ENCODE data around the gene GAB2.

The GAB2 gene

DNA sequence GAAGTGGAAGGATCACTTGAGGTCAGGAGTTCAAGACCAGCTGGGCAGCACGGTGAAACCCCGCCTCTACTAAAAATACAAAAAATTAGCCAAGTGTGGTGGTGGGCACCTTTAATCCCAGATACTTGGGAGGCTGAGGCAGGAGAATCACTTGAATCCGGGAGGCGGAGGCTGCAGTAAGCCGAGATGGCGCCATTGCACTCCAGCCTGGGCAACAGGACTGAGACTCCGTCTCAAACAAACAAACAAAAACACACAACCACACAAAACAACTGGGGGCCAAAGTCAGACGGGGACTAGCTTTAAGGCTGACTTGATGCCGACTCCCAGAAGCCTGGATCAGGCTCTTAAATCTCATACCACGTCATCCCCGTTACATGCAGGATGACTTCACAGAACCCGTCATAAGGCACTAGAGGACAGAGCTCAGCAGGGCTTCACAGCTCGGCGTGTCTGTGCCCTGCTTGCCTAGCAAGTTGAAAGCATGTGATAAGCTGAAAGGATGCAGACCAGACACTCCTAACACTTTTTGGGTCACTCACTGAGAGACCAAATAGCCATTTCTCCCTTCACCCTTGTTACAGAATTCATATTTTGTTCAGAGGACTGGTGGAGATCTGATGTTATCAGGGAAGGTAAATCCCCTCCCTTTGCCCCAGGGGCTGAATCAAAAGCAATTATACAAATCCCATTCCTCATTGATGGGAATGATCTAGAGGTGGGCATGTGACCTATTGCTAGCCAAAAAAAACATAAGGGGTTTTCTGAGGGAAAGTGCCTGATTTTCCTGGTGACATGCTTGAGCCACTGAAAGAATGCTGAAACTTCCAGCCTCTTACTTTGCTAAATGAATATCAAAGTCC, 65.4 kb downstream of the GAB2 start:
- no peaks in the 10 kb centered on the region for H3K9me3 ChIP-seq (ENCODE audit: low read depth, low read length)
- TF ChIP-seq FOXP2 (optimal IDR thresholded peaks at IDR 0.05; ENCODE audit: control extremely low read depth, extremely low read length, insufficient read depth) (no peak), POLR2AphosphoS5 (IDR thresholded peaks at IDR 0.05; ENCODE audit: borderline replicate concordance, low read depth, low read length) (no peak), EZH2 (IDR thresholded peaks at IDR 0.05) (no peak)
- H3K4me3 ChIP-seq = no peak overlapping the region
- no peak overlapping the region for H3K27ac ChIP-seq
- DNase-seq (ENCODE audit: low read depth, low spot score) = no peak
- H3K9ac ChIP-seq (ENCODE audit: insufficient read length) = no peak overlapping the region
- H3K36me3 ChIP-seq (ENCODE audit: insufficient read depth, low read length) = no peaks in the 10 kb centered on the region

DNA sequence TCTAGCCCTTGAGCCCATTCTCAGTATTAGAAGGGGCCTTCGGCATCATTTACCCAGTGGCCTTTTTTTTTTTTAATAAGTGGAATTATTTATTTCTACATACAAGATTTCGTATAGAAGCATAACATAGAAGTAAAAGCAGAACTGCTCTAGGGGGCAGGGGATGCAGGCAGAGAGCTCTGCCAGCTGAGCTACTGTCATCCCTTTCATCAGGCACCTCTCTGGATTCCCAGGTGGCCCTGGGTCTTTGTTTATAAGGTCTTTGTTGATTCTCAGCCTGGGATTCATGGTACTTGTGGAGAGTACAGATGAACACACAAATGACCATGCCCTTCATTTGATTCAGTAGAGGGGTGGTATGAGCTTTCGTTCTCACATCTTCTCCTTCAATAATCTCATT, 66.4 kb downstream of the GAB2 start:
- no peak for DNase-seq (ENCODE audit: low read depth, low spot score)
- no peak for TF ChIP-seq FOXP2 (optimal IDR thresholded peaks at IDR 0.05; ENCODE audit: control extremely low read depth, extremely low read length, insufficient read depth)
- TF ChIP-seq POLR2AphosphoS5 (IDR thresholded peaks at IDR 0.05; ENCODE audit: borderline replicate concordance, low read depth, low read length) = no peak
- no peak for TF ChIP-seq EZH2 (IDR thresholded peaks at IDR 0.05)
- Histone ChIP-seq H3K9ac (ENCODE audit: insufficient read length) (no peak overlapping the region), H3K4me3 (no peak overlapping the region), H3K9me3 (ENCODE audit: low read depth, low read length) (no peaks in the 10 kb centered on the region), H3K36me3 (ENCODE audit: insufficient read depth, low read length) (no peaks in the 10 kb centered on the region), H3K27ac (peak overlapping the region; percentile 80; the same call in 1 of the 2 replicates)

DNA sequence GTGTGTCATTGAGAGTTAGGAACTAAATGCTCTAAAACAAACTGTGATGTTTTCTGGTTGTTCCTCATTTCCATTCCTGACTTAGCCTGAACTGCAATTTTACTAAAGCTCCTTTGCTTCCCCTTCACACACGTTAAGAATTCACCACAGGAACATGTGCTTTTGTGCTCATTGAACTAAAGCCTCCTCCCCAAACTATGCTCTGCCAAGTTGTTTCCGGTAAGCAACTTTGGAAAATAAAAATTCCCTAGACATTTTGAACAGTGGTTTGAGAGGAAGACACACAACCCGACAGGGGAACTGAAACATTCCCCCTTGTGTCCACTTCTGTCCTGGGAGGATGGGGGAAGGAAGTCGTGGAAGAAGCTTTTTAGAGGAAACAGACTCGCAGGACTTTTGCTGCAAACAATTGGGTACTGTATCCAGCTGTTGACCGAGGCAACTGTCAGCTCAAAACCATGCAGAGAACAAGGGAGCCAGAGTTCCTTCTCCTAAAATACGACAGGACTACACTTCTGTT, 66.9 kb downstream of the GAB2 start:
- peak overlapping the region; percentile 39 for H3K4me3 ChIP-seq

DNA sequence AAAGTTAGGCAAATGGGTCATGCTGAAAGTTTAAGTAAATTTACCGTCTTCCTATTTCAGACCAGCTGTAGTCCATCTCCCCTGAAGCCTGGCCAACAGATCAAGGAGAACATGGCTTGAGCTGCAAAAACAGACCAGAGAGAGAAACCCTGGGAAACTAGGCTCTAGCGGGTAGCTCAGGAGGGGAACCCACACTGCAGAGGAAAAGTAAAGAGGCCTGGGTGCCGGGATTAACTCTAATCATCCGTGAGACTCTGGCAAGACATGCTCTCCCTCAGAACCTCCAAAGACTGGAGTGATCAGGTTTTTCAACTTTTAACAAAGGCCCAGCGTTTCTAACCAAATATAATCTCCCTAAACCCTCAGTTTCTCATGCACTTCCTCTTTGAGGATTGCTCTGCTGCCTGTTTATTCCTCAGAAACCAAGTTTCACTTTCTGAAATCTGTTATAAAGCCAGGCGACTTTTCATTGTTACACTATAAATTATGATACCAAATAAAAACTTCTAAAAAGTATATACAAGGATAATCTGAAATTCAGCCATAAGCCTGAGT, 67.5 kb downstream of the GAB2 start:
- peak overlapping the region; percentile 39 for H3K4me3 ChIP-seq
- no peak for DNase-seq (ENCODE audit: low read depth, low spot score)
- no peaks in the 10 kb centered on the region for H3K36me3 ChIP-seq (ENCODE audit: insufficient read depth, low read length)
- H3K9ac ChIP-seq (ENCODE audit: insufficient read length) = peak overlapping the region; percentile 62
- peak overlapping the region; percentile 80 for H3K27ac ChIP-seq
- no peaks in the 10 kb centered on the region for H3K9me3 ChIP-seq (ENCODE audit: low read depth, low read length)
- TF ChIP-seq FOXP2 (optimal IDR thresholded peaks at IDR 0.05; ENCODE audit: control extremely low read depth, extremely low read length, insufficient read depth) (no peak), POLR2AphosphoS5 (IDR thresholded peaks at IDR 0.05; ENCODE audit: borderline replicate concordance, low read depth, low read length) (no peak), EZH2 (IDR thresholded peaks at IDR 0.05) (no peak)

More for the DNA sequence above, 66.9 kb downstream of the GAB2 start:
- Histone ChIP-seq H3K9me3 (ENCODE audit: low read depth, low read length) (no peaks in the 10 kb centered on the region), H3K9ac (ENCODE audit: insufficient read length) (peak overlapping the region; percentile 62), H3K36me3 (ENCODE audit: insufficient read depth, low read length) (no peaks in the 10 kb centered on the region), H3K27ac (peak overlapping the region; percentile 80)
- DNase-seq (ENCODE audit: low read depth, low spot score) = no peak
- no peak for TF ChIP-seq EZH2 (IDR thresholded peaks at IDR 0.05)
- no peak for TF ChIP-seq FOXP2 (optimal IDR thresholded peaks at IDR 0.05; ENCODE audit: control extremely low read depth, extremely low read length, insufficient read depth)
- no peak for TF ChIP-seq POLR2AphosphoS5 (IDR thresholded peaks at IDR 0.05; ENCODE audit: borderline replicate concordance, low read depth, low read length)

DNA sequence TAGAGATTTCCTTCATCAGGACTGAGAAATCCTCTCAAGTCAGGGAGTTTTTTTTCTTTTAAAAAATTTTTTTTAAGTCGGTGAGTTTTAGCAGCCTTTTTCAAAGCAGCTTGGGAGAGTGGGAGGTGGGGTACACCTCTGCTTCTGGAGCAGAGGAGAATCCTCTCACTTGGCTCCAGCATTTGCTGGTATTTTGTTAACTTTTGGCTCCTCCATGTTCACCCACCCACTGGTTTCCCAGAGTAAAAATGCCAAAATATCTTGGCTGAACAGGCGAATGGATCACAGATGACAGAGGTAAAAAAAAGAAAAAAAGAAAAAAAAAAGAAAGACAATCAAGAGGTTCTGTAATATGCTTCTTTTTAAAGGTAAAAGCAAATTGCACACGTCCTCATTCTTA, 68.0 kb downstream of the GAB2 start:
- Histone ChIP-seq H3K36me3 (ENCODE audit: insufficient read depth, low read length) (no peaks in the 10 kb centered on the region), H3K9me3 (ENCODE audit: low read depth, low read length) (no peaks in the 10 kb centered on the region), H3K27ac (peak overlapping the region; percentile 80), H3K9ac (ENCODE audit: insufficient read length) (peak overlapping the region; percentile 62), H3K4me3 (no peak overlapping the region)
- no peak for DNase-seq (ENCODE audit: low read depth, low spot score)
- TF ChIP-seq FOXP2 (optimal IDR thresholded peaks at IDR 0.05; ENCODE audit: control extremely low read depth, extremely low read length, insufficient read depth) (no peak), EZH2 (IDR thresholded peaks at IDR 0.05) (no peak), POLR2AphosphoS5 (IDR thresholded peaks at IDR 0.05; ENCODE audit: borderline replicate concordance, low read depth, low read length) (no peak)

DNA sequence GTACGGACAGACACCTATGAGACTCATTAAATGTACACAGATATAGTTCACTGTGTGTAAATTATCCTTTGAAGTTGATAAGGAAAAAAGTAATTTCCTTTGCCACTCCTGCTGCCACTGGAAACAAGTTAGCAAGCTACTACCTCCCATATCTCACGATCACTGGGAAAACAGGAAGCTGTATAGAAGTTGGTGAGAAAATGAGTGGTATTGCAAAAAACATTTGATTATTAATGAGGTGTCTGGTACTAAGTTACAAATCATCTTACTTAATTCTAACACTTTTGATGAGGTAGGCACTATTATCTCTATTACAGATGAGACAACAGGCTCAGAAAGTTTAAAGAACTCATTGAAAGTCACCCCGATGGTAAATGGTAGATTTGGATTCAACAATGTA, 68.5 kb downstream of the GAB2 start:
- no peaks in the 10 kb centered on the region for H3K36me3 ChIP-seq (ENCODE audit: insufficient read depth, low read length)
- no peak overlapping the region for H3K9ac ChIP-seq (ENCODE audit: insufficient read length)
- no peak overlapping the region for H3K4me3 ChIP-seq
- DNase-seq (ENCODE audit: low read depth, low spot score) = no peak
- no peaks in the 10 kb centered on the region for H3K9me3 ChIP-seq (ENCODE audit: low read depth, low read length)
- TF ChIP-seq EZH2 (IDR thresholded peaks at IDR 0.05) (no peak), POLR2AphosphoS5 (IDR thresholded peaks at IDR 0.05; ENCODE audit: borderline replicate concordance, low read depth, low read length) (no peak), FOXP2 (optimal IDR thresholded peaks at IDR 0.05; ENCODE audit: control extremely low read depth, extremely low read length, insufficient read depth) (no peak)
- H3K27ac ChIP-seq = peak overlapping the region; percentile 80; the same call in 1 of the 2 replicates

DNA sequence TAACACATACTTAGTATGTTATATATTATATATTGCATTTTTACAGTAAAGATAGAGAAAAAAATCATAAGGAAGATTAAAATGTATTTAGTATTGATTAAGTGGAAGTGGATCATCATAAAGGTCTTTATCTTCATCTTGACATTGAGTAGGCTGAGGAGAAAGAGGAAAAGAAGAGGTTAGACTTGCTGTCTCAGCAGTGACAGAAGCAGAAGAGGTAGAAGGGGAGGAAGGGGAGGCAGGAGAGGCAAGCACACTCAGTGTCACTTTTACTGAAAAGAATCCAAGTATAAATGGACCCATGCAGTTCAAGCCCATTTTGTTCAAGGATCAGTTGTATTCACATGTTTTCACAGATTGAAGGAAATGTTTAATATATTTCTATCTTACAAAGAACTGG, 69.7 kb downstream of the GAB2 start:
- Histone ChIP-seq H3K4me3 (no peak overlapping the region), H3K27ac (no peak overlapping the region), H3K9me3 (ENCODE audit: low read depth, low read length) (no peaks in the 10 kb centered on the region), H3K9ac (ENCODE audit: insufficient read length) (no peak overlapping the region), H3K36me3 (ENCODE audit: insufficient read depth, low read length) (no peaks in the 10 kb centered on the region)
- no peak for TF ChIP-seq FOXP2 (optimal IDR thresholded peaks at IDR 0.05; ENCODE audit: control extremely low read depth, extremely low read length, insufficient read depth)
- TF ChIP-seq POLR2AphosphoS5 (IDR thresholded peaks at IDR 0.05; ENCODE audit: borderline replicate concordance, low read depth, low read length) = no peak
- TF ChIP-seq EZH2 (IDR thresholded peaks at IDR 0.05) = no peak
- no peak for DNase-seq (ENCODE audit: low read depth, low spot score)

DNA sequence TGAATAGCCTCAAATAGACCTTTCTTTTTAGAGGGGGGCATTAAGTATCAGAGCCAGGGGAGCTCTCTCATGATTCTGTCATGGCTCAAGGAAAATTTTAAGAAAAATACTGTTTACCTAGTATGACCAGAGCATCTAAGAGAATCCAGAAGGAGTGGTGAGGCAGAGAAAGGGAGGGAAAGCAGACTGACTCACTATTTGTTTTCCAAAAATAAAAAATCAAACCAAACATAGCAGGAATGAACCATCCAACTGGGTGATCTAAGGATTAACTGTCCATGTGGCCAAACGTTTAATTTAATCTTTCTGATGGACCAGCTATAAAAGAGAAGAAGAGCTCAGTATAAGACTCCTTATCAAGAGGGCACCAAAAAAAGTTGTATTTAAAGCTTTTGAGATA, 70.8 kb downstream of the GAB2 start:
- no peaks in the 10 kb centered on the region for H3K36me3 ChIP-seq (ENCODE audit: insufficient read depth, low read length)
- TF ChIP-seq POLR2AphosphoS5 (IDR thresholded peaks at IDR 0.05; ENCODE audit: borderline replicate concordance, low read depth, low read length) = no peak
- no peak for TF ChIP-seq FOXP2 (optimal IDR thresholded peaks at IDR 0.05; ENCODE audit: control extremely low read depth, extremely low read length, insufficient read depth)
- no peak for TF ChIP-seq EZH2 (IDR thresholded peaks at IDR 0.05)
- DNase-seq (ENCODE audit: low read depth, low spot score) = no peak
- H3K9me3 ChIP-seq (ENCODE audit: low read depth, low read length) = no peaks in the 10 kb centered on the region
- no peak overlapping the region for H3K4me3 ChIP-seq
- H3K9ac ChIP-seq (ENCODE audit: insufficient read length) = no peak overlapping the region
- H3K27ac ChIP-seq = no peak overlapping the region

All from SK-N-MC (cell line).